ENCODE data around the gene GGCT.

- TF ChIP-seq CTCF (IDR thresholded peaks at IDR 0.05) (no peak), EZH2phosphoT487 (IDR thresholded peaks at IDR 0.05) (no peak), EZH2 (IDR thresholded peaks at IDR 0.05) (no peak)
Measured at GRCh38 chr7:30543813-30544525, 39.3 kb upstream of the GGCT start.

All from neural progenitor cell (in vitro differentiated cells).